Liver (tissue), 3 donors: ENCODE measurements around the gene ATP2C1.

Experiments used
- ATF3 ChIP-seq: IDR thresholded peaks from 2 replicates; pipeline ENCODE4 v1.6.1; 2016; ENCODE audit warnings: antibody characterized with exemption
- CTCF ChIP-seq: fragments of 150-350 bp; IDR thresholded peaks from 2 replicates; pipeline ENCODE4 v1.5.1; 2017; ENCODE audit warnings: improper control_type of control experiment, low read depth, low read length; ENCODE audit not compliant: missing input control
- EGR1 ChIP-seq, 2 donors: IDR thresholded peaks; 2 replicates each; pipeline ENCODE4 v1.6.1; 2016 to 2018; ENCODE audit warnings: antibody characterized with exemption in 2 of 2, low read depth in 2 of 2
- FOXA1 ChIP-seq: IDR thresholded peaks from 2 replicates; pipeline ENCODE4 v1.6.1; 2016; ENCODE audit warnings: antibody characterized with exemption
- GABPA ChIP-seq, 2 donors: IDR thresholded peaks in 1 of 2; conservative IDR thresholded peaks in 1 of 2; 2 replicates each; pipeline ENCODE4 v1.6.1; 2016; ENCODE audit warnings: antibody characterized with exemption in 2 of 2, mild to moderate bottlenecking in 1 of 2, moderate library complexity in 1 of 2
- JUND ChIP-seq, 2 donors: IDR thresholded peaks; 2 replicates each; pipeline ENCODE4 v1.6.1; 2016; ENCODE audit warnings: antibody characterized with exemption in 2 of 2
- MAX ChIP-seq: IDR thresholded peaks from 2 replicates; pipeline ENCODE4 v1.6.1; 2016; ENCODE audit warnings: antibody characterized with exemption
- RAD21 ChIP-seq, 2 donors: IDR thresholded peaks; 2 replicates each; pipeline ENCODE4 v1.6.1; 2016; ENCODE audit warnings: antibody characterized with exemption in 2 of 2, mild to moderate bottlenecking in 2 of 2
- REST ChIP-seq: IDR thresholded peaks from 2 replicates; pipeline ENCODE4 v1.6.1; 2016; ENCODE audit warnings: antibody characterized with exemption, mild to moderate bottlenecking
- RXRA ChIP-seq, 2 donors: IDR thresholded peaks; 2 replicates each; pipeline ENCODE4 v1.6.1; 2017 to 2018; ENCODE audit warnings: antibody characterized with exemption in 2 of 2, mild to moderate bottlenecking in 1 of 2
- SP1 ChIP-seq: IDR thresholded peaks from 2 replicates; pipeline ENCODE4 v1.6.1; 2018; ENCODE audit warnings: antibody characterized with exemption, mild to moderate bottlenecking
- TAF1 ChIP-seq: conservative IDR thresholded peaks from 2 replicates; pipeline ENCODE4 v1.6.1; 2016; ENCODE audit warnings: antibody characterized with exemption, mild to moderate bottlenecking
- YY1 ChIP-seq: IDR thresholded peaks from 2 replicates; pipeline ENCODE4 v1.6.1; 2016; ENCODE audit warnings: antibody characterized with exemption, mild to moderate bottlenecking
- ZBTB33 ChIP-seq: IDR thresholded peaks from 2 replicates; pipeline ENCODE4 v1.6.1; 2016; ENCODE audit warnings: antibody characterized with exemption
- donor health status: healthy.
- donor health status: healthy.

- no peak for TF ChIP-seq CTCF
- TF ChIP-seq RAD21 (IDR thresholded peaks at IDR 0.05): no peak
- TF ChIP-seq ZBTB33: no peak
- no peak for TF ChIP-seq TAF1
- no peak for TF ChIP-seq SP1
- no peak for TF ChIP-seq GABPA (IDR thresholded peaks at IDR 0.05 in 1 of 2, conservative IDR thresholded peaks at IDR 0.05 in 1 of 2)
- no peak for TF ChIP-seq YY1
- no peak for TF ChIP-seq JUND (IDR thresholded peaks at IDR 0.05)
- TF ChIP-seq MAX: no peak
- no peak for TF ChIP-seq REST
- TF ChIP-seq EGR1 (IDR thresholded peaks at IDR 0.05; ENCODE audit: low read depth in 2 of 2): no peak
- TF ChIP-seq RXRA (IDR thresholded peaks at IDR 0.05): no peak
- TF ChIP-seq ATF3: no peak
- no peak for TF ChIP-seq FOXA1
Observed at GRCh38 chr3:130844462-130844861, 49.4 kb upstream of the ATP2C1 start.
